Activated CD8-positive, alpha-beta T cell treated with anti-CD3 and anti-CD28 coated beads, Interleukin-2, amount 10 ng/mL, durations not matched to agents 7 days and 5 days (primary cell): ENCODE results near the gene RPH3AL. TPM values are rescaled to one million over a fixed set of nuclear protein-coding genes. Genes with fewer than 3 reads are reported as not detected.
A peak's percentile ranks its signal among the peaks of the same experiment; 100 is the strongest.

Source experiments
- ATAC-seq: fragments of 150-1000 bp; cut with Tn5 transposase; one replicate; pipeline ENCODE4 v1.10.0; 2021; ENCODE audit warnings: moderate library complexity
- CTCF ChIA-PET: fragments of 350-600 bp; sonication (Branson Sonifier 250); formaldehyde crosslinking; loops from one replicate; lab custom pipeline; 2021; ENCODE audit warnings: antibody characterized with exemption; lab: Charles Lee
- POLR2A ChIA-PET: fragments of 350-600 bp; sonication (Branson Sonifier 250); formaldehyde crosslinking; loops from one replicate; lab custom pipeline; 2021; ENCODE audit warnings: antibody characterized with exemption; lab: Charles Lee
- DNase-seq: peaks from one replicate; pipeline ENCODE4 v3.0.0-alpha.2; 2020
- H3K27ac Mint-ChIP-seq: one replicate; pipeline ENCODE4 v1.8.0; 2021; ENCODE audit warnings: mild to moderate bottlenecking, mixed read lengths
- H3K27me3 Mint-ChIP-seq: one replicate; pipeline ENCODE4 v1.8.0; 2021; ENCODE audit warnings: low read depth, mixed read lengths
- H3K36me3 Mint-ChIP-seq: one replicate; pipeline ENCODE4 v1.8.0; 2021; ENCODE audit warnings: low read depth, mixed read lengths
- H3K4me1 Mint-ChIP-seq: one replicate; pipeline ENCODE4 v1.8.0; 2021; ENCODE audit warnings: low read depth, mixed read lengths
- H3K4me3 Mint-ChIP-seq: one replicate; pipeline ENCODE4 v1.8.0; 2021; ENCODE audit warnings: mild to moderate bottlenecking, mixed read lengths
- H3K9me3 Mint-ChIP-seq: one replicate; pipeline ENCODE4 v1.8.0; 2022; ENCODE audit warnings: mixed read lengths; ENCODE audit not compliant: insufficient read depth
- total RNA-seq, 2 experiments: library from RNA; stranded (reverse); gene quantifications; one replicate each; pipeline ENCODE4 v1.2.3, GENCODE V29; 2021

Gene RPH3AL, protein sequence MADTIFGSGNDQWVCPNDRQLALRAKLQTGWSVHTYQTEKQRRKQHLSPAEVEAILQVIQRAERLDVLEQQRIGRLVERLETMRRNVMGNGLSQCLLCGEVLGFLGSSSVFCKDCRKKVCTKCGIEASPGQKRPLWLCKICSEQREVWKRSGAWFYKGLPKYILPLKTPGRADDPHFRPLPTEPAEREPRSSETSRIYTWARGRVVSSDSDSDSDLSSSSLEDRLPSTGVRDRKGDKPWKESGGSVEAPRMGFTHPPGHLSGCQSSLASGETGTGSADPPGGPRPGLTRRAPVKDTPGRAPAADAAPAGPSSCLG
- total RNA-seq, result 1 to 10 TPM; 2.5 to 3.8 TPM

GRCh38 chr17:352421-353212 is at the start of gene RPH3AL:
RPH3AL (minus strand) TSS chr17:352807; CDS start chr17:327543, 25,264 bp downstream.
- Mint-ChIP-seq H3K4me1 (peaks cover 2% of the 10 kb centered on the region), H3K9me3 (peaks cover 8% of the 10 kb centered on the region), H3K36me3 (peaks cover 6% of the 10 kb centered on the region), H3K4me3 (no peak within 1 kb of the TSS), H3K27ac (no peak within 1 kb of the TSS), H3K27me3 (no peaks in the 10 kb centered on the region)
- CTCF ChIA-PET, result no interaction called here
- DNase-seq, result no peak
- no peak for ATAC-seq
- POLR2A ChIA-PET, result no interaction called here

- no peak for ATAC-seq
- ChIA-PET POLR2A (no interaction called here), CTCF (no interaction called here)
- H3K9me3 Mint-ChIP-seq, result no peaks in the 10 kb centered on the region
- no peak overlapping the region for H3K27ac Mint-ChIP-seq
- no peaks in the 10 kb centered on the region for H3K27me3 Mint-ChIP-seq
- no peaks in the 10 kb centered on the region for H3K4me1 Mint-ChIP-seq
- H3K36me3 Mint-ChIP-seq, result peaks cover 21% of the 10 kb centered on the region
- H3K4me3 Mint-ChIP-seq, result no peak overlapping the region
- no peak for DNase-seq
Observed at GRCh38 chr17:400257-400656, 47.6 kb upstream of the RPH3AL start.

- ChIA-PET CTCF (interaction anchor here (0.6 kb wide), 1 partner anchor 21 kb away, joined by 4 read pairs; no protein-coding TSS in a partner anchor), POLR2A (no interaction called here)
- Mint-ChIP-seq H3K27ac (no peak overlapping the region), H3K4me3 (no peak overlapping the region), H3K9me3 (no peaks in the 10 kb centered on the region), H3K27me3 (no peaks in the 10 kb centered on the region), H3K4me1 (peaks cover 5% of the 10 kb centered on the region), H3K36me3 (peaks cover 11% of the 10 kb centered on the region)
- ATAC-seq (no peak), DNase-seq (no peak)
Observed at GRCh38 chr17:396788-397187, 44.2 kb upstream of the RPH3AL start.

DNA sequence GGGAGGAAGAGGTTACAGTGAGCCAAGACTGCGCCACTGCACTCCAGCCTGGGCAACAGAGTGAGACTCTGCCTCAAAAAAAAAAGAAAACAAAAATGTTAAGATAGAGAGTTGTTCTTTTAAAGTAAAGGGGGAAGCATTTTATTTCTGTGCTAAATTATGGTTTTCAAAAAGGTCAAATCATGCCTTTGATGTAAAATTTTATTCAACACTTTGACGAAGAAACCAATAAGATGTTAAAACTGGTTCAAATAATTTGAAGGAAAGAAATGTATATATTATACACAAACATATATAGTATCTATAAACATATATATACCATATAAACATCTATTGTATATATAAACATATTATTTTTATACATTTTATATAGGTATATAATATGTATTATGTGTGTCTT is 43.4 kb upstream of the RPH3AL start:
- H3K4me1 Mint-ChIP-seq, result peaks cover 5% of the 10 kb centered on the region
- no peaks in the 10 kb centered on the region for H3K27me3 Mint-ChIP-seq
- H3K36me3 Mint-ChIP-seq, result peaks cover 4% of the 10 kb centered on the region
- H3K27ac Mint-ChIP-seq, result no peak overlapping the region
- ChIA-PET POLR2A (no interaction called here), CTCF (no interaction called here)
- no peaks in the 10 kb centered on the region for H3K9me3 Mint-ChIP-seq
- DNase-seq (no peak), ATAC-seq (no peak)
- H3K4me3 Mint-ChIP-seq, result no peak overlapping the region

- Mint-ChIP-seq H3K36me3 (no peaks in the 10 kb centered on the region), H3K4me1 (peaks cover 5% of the 10 kb centered on the region), H3K4me3 (no peak overlapping the region), H3K27me3 (no peaks in the 10 kb centered on the region), H3K9me3 (no peaks in the 10 kb centered on the region), H3K27ac (no peak overlapping the region)
- DNase-seq (no peak), ATAC-seq (no peak)
- POLR2A ChIA-PET, result no interaction called here
- CTCF ChIA-PET, result no interaction called here
Observed at GRCh38 chr17:395179-395578, 42.6 kb upstream of the RPH3AL start.

DNA sequence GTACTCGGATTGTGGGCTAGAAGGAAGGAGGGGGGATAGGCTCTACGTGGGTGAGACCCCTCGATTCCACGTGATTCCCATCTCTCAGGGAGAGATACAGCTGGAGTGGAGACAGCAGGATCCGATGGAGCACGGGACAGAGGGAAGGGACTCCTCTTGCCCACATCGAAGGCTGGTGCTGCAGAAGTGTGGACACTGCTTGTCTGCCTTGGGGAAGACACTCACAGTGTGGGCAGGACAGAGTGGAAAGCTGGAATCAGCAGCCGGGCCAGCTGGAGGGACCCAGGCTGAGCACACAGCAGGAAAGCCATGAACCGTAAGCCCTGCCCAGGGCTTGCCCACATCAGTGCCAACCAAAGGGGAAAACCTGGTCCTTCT is 42.1 kb upstream of the RPH3AL start:
- ATAC-seq (no peak), DNase-seq (no peak)
- Mint-ChIP-seq H3K4me1 (peaks cover 5% of the 10 kb centered on the region), H3K27me3 (no peaks in the 10 kb centered on the region), H3K4me3 (no peak overlapping the region), H3K27ac (no peak overlapping the region), H3K9me3 (no peaks in the 10 kb centered on the region), H3K36me3 (no peaks in the 10 kb centered on the region)
- ChIA-PET CTCF (no interaction called here), POLR2A (no interaction called here)

- Mint-ChIP-seq H3K27me3 (no peaks in the 10 kb centered on the region), H3K4me1 (peaks cover 5% of the 10 kb centered on the region), H3K9me3 (no peaks in the 10 kb centered on the region), H3K27ac (no peak overlapping the region), H3K36me3 (no peaks in the 10 kb centered on the region), H3K4me3 (no peak overlapping the region)
- no peak for ATAC-seq
- ChIA-PET POLR2A (no interaction called here), CTCF (no interaction called here)
- DNase-seq, result no peak
Observed at GRCh38 chr17:393806-394717, 41.5 kb upstream of the RPH3AL start.

DNA sequence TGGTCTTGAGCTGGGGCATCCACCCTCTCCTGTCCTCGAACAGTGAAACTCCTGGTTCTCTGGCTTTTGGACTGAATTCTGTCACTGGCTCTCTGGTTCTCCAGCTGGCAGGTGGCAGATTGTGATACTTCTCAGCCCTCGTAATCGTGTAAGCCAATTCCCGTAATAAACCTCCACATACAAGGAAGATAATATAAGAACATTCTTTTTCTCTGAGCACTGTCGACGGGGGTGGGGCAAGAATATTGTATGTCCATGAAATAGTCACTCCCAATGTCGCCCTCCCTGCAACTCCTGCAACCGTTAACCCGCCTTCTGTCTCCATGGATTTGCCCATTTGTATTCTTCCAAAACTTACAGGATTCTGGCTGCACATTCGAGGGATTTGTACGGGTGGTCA is 39.2 kb upstream of the RPH3AL start:
- Mint-ChIP-seq H3K27me3 (peaks cover 6% of the 10 kb centered on the region), H3K27ac (no peak overlapping the region), H3K4me1 (peaks cover 6% of the 10 kb centered on the region), H3K4me3 (no peak overlapping the region), H3K36me3 (no peaks in the 10 kb centered on the region), H3K9me3 (no peaks in the 10 kb centered on the region)
- no peak for DNase-seq
- POLR2A ChIA-PET, result no interaction called here
- CTCF ChIA-PET, result no interaction called here
- no peak for ATAC-seq

DNA sequence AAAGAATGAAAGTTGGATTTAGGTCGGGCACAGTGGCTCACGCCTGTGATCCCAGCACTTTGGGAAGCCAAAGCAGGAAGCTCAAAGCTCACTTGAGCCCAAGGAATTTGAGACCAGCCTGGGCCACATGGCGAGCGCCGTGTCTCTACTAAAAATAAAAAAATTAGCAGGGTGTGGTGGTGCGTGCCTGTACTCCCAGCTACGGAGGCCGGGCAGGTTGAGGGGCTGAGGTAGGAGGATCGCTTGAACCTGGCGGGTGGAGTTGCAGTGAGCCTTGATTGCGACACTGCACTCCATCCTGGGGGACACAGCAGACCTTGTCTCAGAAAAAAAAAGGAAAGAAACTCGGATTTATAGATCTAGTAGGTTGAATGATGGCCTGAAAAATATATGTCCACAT is 37.4 kb upstream of the RPH3AL start:
- H3K27me3 Mint-ChIP-seq, result peaks cover 14% of the 10 kb centered on the region
- DNase-seq (no peak), ATAC-seq (no peak)
- H3K4me1 Mint-ChIP-seq, result peaks cover 12% of the 10 kb centered on the region
- no peaks in the 10 kb centered on the region for H3K36me3 Mint-ChIP-seq
- no peaks in the 10 kb centered on the region for H3K9me3 Mint-ChIP-seq
- no peak overlapping the region for H3K4me3 Mint-ChIP-seq
- H3K27ac Mint-ChIP-seq, result no peak overlapping the region
- ChIA-PET CTCF (no interaction called here), POLR2A (no interaction called here)

DNA sequence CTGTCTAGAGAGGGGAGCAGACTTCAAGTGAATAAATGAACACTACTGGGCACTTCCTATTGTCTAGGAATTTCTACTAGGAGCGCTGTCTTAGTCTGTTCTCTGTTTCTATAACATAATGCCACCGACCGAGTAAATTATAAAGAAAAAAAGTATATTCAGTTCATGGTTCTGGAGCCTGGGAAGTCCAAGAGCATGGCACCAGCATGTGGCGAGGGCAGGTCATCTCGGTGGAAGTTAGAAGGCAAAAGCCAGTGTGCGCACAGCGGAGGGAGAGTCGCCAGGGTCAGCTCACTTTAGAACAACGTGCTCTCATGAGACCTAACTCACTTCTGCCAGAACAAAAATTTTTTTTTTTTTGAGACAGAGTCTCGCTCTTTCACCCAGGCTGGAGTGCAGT is 35.5 kb upstream of the RPH3AL start:
- H3K27me3 Mint-ChIP-seq, result peaks cover 31% of the 10 kb centered on the region
- ChIA-PET POLR2A (interaction anchor here (0.6 kb wide), 1 partner anchor 531 kb away, joined by 3 read pairs; no protein-coding TSS in a partner anchor), CTCF (no interaction called here)
- no peaks in the 10 kb centered on the region for H3K9me3 Mint-ChIP-seq
- no peaks in the 10 kb centered on the region for H3K36me3 Mint-ChIP-seq
- H3K27ac Mint-ChIP-seq, result no peak overlapping the region
- no peak overlapping the region for H3K4me3 Mint-ChIP-seq
- DNase-seq (no peak), ATAC-seq (no peak)
- H3K4me1 Mint-ChIP-seq, result peaks cover 10% of the 10 kb centered on the region

- peak; percentile 86 for ATAC-seq
- H3K4me1 Mint-ChIP-seq, result peaks cover 14% of the 10 kb centered on the region
- H3K27me3 Mint-ChIP-seq, result peaks cover 34% of the 10 kb centered on the region
- no peaks in the 10 kb centered on the region for H3K9me3 Mint-ChIP-seq
- no peak overlapping the region for H3K27ac Mint-ChIP-seq
- H3K4me3 Mint-ChIP-seq, result peak overlapping the region; percentile 75
- H3K36me3 Mint-ChIP-seq, result peaks cover 3% of the 10 kb centered on the region
- ChIA-PET CTCF (interaction anchor here (2.0 kb wide), 1 partner anchor 314 kb away, joined by 9 read pairs; no protein-coding TSS in a partner anchor), POLR2A (interaction anchor here (0.6 kb wide), 1 partner anchor 1222 kb away, joined by 3 read pairs; no protein-coding TSS in a partner anchor)
- peak; percentile 70 for DNase-seq
Observed at GRCh38 chr17:386141-386876, 33.7 kb upstream of the RPH3AL start.
